ENCODE measurements around the gene BDP1.
"Not testable (repeated sequence)": the region's sequence is repeated elsewhere in the genome, so short reads cannot be mapped to it uniquely, and the experiment has no call there.

Gene BDP1

DNA sequence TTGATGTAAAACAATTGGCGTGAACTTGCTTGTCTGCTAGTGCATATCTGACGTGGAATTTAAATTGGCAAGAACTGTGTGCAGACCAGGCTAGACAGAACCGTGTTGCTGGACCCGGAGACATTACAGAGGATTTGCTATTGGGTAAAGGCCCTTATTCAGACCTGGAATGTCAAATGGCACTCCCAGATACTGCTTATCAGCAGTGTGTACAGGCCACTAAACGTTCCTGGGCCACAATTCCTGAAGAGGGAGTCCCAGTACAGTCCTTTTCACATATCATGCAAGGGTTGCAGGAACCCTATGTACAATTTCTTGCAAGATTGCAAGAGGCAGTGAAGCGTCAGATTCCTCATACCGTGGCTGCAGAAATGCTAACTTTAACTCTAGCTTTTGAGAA is 118.1 kb downstream of the BDP1 start:
- Histone ChIP-seq H3K36me3 (ENCODE audit: low read length) (no peaks in the 10 kb centered on the region), H3K9me3 (ENCODE audit: insufficient read depth, low read length) (no peaks in the 10 kb centered on the region), H4K20me1 (ENCODE audit: low read depth, low read length) (no peaks in the 10 kb centered on the region), H3K27me3 (ENCODE audit: low read length) (no peaks in the 10 kb centered on the region), H3K4me2 (ENCODE audit: low read depth, low read length, poor library complexity, severe bottlenecking) (no peak overlapping the region), H3K4me3 (ENCODE audit: insufficient read depth, low read length, poor library complexity, severe bottlenecking) (no peak overlapping the region), H3K9me2 (replicated peaks; ENCODE audit: insufficient read depth, low read length) (no peaks in the 10 kb centered on the region), H3K79me2 (ENCODE audit: insufficient read depth, low read length) (no peaks in the 10 kb centered on the region), H3F3A (ENCODE audit: insufficient read depth) (no peaks in the 10 kb centered on the region), H3K27ac (ENCODE audit: low read depth, low read length) (no peak overlapping the region), H2AFZ (ENCODE audit: low read depth, low read length, severe bottlenecking) (no peak overlapping the region), H3K9ac (ENCODE audit: low read length) (no peak overlapping the region)
- TF ChIP-seq CTCF (IDR thresholded peaks at IDR 0.05; ENCODE audit: insufficient read depth, low read length, poor library complexity, severe bottlenecking) (no peak), EZH2phosphoT487 (conservative IDR thresholded peaks at IDR 0.05; ENCODE audit: low read length) (no peak)

DNA sequence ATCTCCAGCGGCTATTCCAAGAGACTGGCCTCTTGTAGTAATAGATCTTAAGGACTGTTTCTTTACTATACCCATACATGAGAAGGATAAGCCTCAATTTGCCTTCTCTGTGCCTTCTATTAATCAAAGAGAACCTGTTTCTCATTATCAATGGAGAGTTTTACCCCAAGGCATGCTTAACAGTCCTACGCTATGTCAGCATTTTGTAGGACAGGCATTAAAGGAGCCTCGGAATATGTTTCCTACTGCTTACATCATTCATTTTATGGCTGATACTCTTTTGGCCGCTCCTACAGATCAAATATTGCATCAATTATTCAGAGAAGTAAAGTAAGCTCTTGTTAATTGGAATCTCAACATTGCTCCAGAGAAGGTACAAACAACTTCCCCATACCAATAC is 120.1 kb downstream of the BDP1 start:
- H2AFZ ChIP-seq (ENCODE audit: low read depth, low read length, severe bottlenecking); H4K20me1 ChIP-seq (ENCODE audit: low read depth, low read length); H3K4me3 ChIP-seq (ENCODE audit: insufficient read depth, low read length, poor library complexity, severe bottlenecking); H3K27me3 ChIP-seq (ENCODE audit: low read length); H3K9ac ChIP-seq (ENCODE audit: low read length); H3K27ac ChIP-seq (ENCODE audit: low read depth, low read length); H3K36me3 ChIP-seq (ENCODE audit: low read length); H3K9me2 ChIP-seq (replicated peaks; ENCODE audit: insufficient read depth, low read length); H3K9me3 ChIP-seq (ENCODE audit: insufficient read depth, low read length); H3K4me2 ChIP-seq (ENCODE audit: low read depth, low read length, poor library complexity, severe bottlenecking); H3K79me2 ChIP-seq (ENCODE audit: insufficient read depth, low read length); H3F3A ChIP-seq (ENCODE audit: insufficient read depth): not testable (repeated sequence)

GRCh38 chr5:71576241-71576640 is 120.8 kb downstream of the BDP1 start:
- no peaks in the 10 kb centered on the region for H3K9me2 ChIP-seq (replicated peaks; ENCODE audit: insufficient read depth, low read length)
- no peak overlapping the region for H3K27ac ChIP-seq (ENCODE audit: low read depth, low read length)
- no peaks in the 10 kb centered on the region for H4K20me1 ChIP-seq (ENCODE audit: low read depth, low read length)
- H3K27me3 ChIP-seq (ENCODE audit: low read length): no peaks in the 10 kb centered on the region
- H3F3A ChIP-seq (ENCODE audit: insufficient read depth): no peaks in the 10 kb centered on the region
- H3K9ac ChIP-seq (ENCODE audit: low read length): no peak overlapping the region
- H3K36me3 ChIP-seq (ENCODE audit: low read length): no peaks in the 10 kb centered on the region
- no peak overlapping the region for H3K4me3 ChIP-seq (ENCODE audit: insufficient read depth, low read length, poor library complexity, severe bottlenecking)
- H3K4me2 ChIP-seq (ENCODE audit: low read depth, low read length, poor library complexity, severe bottlenecking): no peak overlapping the region
- TF ChIP-seq CTCF (IDR thresholded peaks at IDR 0.05; ENCODE audit: insufficient read depth, low read length, poor library complexity, severe bottlenecking): no peak
- TF ChIP-seq EZH2phosphoT487 (conservative IDR thresholded peaks at IDR 0.05; ENCODE audit: low read length): no peak
- H2AFZ ChIP-seq (ENCODE audit: low read depth, low read length, severe bottlenecking): no peak overlapping the region
- H3K9me3 ChIP-seq (ENCODE audit: insufficient read depth, low read length): no peaks in the 10 kb centered on the region
- H3K79me2 ChIP-seq (ENCODE audit: insufficient read depth, low read length): no peaks in the 10 kb centered on the region

DNA sequence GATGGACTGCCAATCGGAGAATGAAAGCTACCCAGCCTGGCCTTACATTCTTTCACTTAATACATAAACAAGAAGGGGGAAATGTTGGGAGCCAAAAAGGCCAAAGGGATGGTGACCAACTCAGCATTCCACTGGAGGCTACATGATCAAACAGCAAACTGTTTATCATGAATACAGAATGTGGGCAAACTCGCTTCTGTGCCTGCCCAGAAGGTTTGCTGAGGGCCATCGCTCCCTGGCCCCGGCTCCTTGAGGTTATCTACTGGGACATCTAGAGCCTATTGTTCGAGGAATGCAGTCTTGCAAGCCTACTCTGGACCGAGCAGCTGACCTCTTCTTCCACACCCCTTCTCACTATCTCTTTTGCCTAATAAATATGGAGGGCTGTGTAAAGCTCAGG is 122.4 kb downstream of the BDP1 start:
- not testable (repeated sequence) for H3K4me3 ChIP-seq (ENCODE audit: insufficient read depth, low read length, poor library complexity, severe bottlenecking); H3K27ac ChIP-seq (ENCODE audit: low read depth, low read length); H3K9me2 ChIP-seq (replicated peaks; ENCODE audit: insufficient read depth, low read length); H3F3A ChIP-seq (ENCODE audit: insufficient read depth); H2AFZ ChIP-seq (ENCODE audit: low read depth, low read length, severe bottlenecking); H3K79me2 ChIP-seq (ENCODE audit: insufficient read depth, low read length); H3K36me3 ChIP-seq (ENCODE audit: low read length); H4K20me1 ChIP-seq (ENCODE audit: low read depth, low read length); H3K27me3 ChIP-seq (ENCODE audit: low read length); H3K9me3 ChIP-seq (ENCODE audit: insufficient read depth, low read length); H3K4me2 ChIP-seq (ENCODE audit: low read depth, low read length, poor library complexity, severe bottlenecking); H3K9ac ChIP-seq (ENCODE audit: low read length)
